ENCODE results near the gene RNF217. TPM values are rescaled to one million over a fixed set of nuclear protein-coding genes. Genes with fewer than 3 reads are reported as not detected.
A peak's percentile ranks its signal among the peaks of the same experiment; 100 is the strongest.

Gene RNF217
- total RNA-seq, 1 experiment from 2014 or later: 12.2 TPM

DNA sequence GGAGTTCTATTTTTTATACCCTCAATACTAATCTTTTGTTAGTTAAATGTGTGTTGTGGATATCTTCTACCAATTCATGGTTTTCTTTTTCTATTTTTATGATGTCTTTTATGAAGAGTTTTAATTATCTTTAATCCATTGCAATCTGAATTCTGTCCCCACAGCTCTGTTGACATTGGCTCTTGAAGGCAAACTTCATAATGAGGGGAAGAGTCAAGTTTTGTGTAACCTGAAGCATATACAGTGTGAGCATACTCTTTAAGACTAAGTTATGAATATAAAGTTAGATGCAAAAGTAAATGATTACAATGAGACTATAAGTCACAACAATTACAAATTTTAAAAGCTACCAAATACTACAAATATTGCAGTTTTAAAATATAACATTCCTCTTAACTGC, 34.2 kb downstream of the RNF217 start:
- ChIA-PET POLR2A (no interaction called here), CTCF (no interaction called here)
- DNase-seq (ENCODE audit: low spot score): no peak
- Mint-ChIP-seq H3K9me3 (no peaks in the 10 kb centered on the region), H3K36me3 (no peaks in the 10 kb centered on the region), H3K27me3 (ENCODE audit: low read depth) (no peaks in the 10 kb centered on the region), H3K4me1 (peaks cover 24% of the 10 kb centered on the region), H3K27ac (no peak overlapping the region), H3K4me3 (no peak overlapping the region)
- TF ChIP-seq JUN (CRISPR knock-in tag; IDR thresholded peaks at IDR 0.05): no peak
- no peak for ATAC-seq

DNA sequence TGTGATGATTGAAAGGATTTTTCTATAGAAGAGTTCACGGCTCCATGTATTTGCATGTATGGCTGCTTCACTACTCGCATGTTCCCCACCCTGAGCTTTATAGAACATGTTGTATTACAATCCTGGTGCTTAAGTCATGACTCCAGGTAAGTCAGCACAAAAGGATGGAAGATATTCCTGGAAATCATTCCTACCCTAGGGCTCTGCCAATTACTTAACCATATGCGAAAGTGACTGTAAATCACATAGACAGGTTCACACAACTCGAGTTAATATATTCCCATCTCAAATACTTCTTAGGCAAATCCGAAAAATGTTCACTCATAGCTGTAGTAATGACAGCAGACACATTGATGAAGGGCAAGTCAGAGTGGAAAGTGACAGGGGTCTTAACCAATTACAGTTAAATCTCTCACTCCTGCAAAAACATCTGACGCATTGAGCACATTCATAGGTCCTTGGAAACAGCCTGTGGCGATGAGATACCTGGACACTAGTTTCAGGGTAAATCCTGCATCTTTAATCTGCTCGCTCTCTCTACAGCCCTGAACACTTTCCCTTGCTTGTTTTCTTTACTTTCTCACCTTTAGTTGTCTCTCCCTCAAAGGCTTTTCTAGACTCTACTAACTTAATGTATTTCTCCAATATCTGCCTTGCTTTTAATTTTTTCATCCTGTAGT, 35.1 kb downstream of the RNF217 start:
- Mint-ChIP-seq H3K4me1 (peaks cover 24% of the 10 kb centered on the region), H3K27me3 (ENCODE audit: low read depth) (no peaks in the 10 kb centered on the region), H3K4me3 (no peak overlapping the region), H3K9me3 (no peaks in the 10 kb centered on the region), H3K36me3 (no peaks in the 10 kb centered on the region), H3K27ac (no peak overlapping the region)
- TF ChIP-seq JAZF1 (CRISPR knock-in tag; IDR thresholded peaks at IDR 0.05) (no peak), ZBTB21 (CRISPR knock-in tag; IDR thresholded peaks at IDR 0.05; ENCODE audit: borderline replicate concordance) (no peak), EMX1 (CRISPR knock-in tag; IDR thresholded peaks at IDR 0.05) (no peak), ESRRA (CRISPR knock-in tag; IDR thresholded peaks at IDR 0.05; ENCODE audit: borderline replicate concordance) (no peak), NFATC4 (CRISPR knock-in tag; IDR thresholded peaks at IDR 0.05) (no peak), CREM (CRISPR knock-in tag; IDR thresholded peaks at IDR 0.05) (no peak), IRF2 (CRISPR knock-in tag; IDR thresholded peaks at IDR 0.05; ENCODE audit: borderline replicate concordance, low read depth) (no peak), CDX4 (CRISPR knock-in tag; IDR thresholded peaks at IDR 0.05; ENCODE audit: borderline replicate concordance) (no peak)
- TF ChIP-seq, protein P1, sequence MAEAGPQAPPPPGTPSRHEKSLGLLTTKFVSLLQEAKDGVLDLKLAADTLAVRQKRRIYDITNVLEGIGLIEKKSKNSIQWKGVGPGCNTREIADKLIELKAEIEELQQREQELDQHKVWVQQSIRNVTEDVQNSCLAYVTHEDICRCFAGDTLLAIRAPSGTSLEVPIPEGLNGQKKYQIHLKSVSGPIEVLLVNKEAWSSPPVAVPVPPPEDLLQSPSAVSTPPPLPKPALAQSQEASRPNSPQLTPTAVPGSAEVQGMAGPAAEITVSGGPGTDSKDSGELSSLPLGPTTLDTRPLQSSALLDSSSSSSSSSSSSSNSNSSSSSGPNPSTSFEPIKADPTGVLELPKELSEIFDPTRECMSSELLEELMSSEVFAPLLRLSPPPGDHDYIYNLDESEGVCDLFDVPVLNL (CRISPR knock-in tag; IDR thresholded peaks at IDR 0.05; ENCODE audit: borderline replicate concordance, low read depth): no peak
- TF ChIP-seq, protein P2, sequence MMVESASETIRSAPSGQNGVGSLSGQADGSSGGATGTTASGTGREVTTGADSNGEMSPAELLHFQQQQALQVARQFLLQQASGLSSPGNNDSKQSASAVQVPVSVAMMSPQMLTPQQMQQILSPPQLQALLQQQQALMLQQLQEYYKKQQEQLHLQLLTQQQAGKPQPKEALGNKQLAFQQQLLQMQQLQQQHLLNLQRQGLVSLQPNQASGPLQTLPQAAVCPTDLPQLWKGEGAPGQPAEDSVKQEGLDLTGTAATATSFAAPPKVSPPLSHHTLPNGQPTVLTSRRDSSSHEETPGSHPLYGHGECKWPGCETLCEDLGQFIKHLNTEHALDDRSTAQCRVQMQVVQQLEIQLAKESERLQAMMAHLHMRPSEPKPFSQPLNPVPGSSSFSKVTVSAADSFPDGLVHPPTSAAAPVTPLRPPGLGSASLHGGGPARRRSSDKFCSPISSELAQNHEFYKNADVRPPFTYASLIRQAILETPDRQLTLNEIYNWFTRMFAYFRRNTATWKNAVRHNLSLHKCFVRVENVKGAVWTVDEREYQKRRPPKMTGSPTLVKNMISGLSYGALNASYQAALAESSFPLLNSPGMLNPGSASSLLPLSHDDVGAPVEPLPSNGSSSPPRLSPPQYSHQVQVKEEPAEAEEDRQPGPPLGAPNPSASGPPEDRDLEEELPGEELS (CRISPR knock-in tag; IDR thresholded peaks at IDR 0.05): no peak
- TF ChIP-seq, protein P3, sequence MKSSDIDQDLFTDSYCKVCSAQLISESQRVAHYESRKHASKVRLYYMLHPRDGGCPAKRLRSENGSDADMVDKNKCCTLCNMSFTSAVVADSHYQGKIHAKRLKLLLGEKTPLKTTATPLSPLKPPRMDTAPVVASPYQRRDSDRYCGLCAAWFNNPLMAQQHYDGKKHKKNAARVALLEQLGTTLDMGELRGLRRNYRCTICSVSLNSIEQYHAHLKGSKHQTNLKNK (CRISPR knock-in tag; IDR thresholded peaks at IDR 0.05): no peak
- POLR2A ChIA-PET: no interaction called here
- DNase-seq (ENCODE audit: low spot score): no peak
- ATAC-seq: no peak
- CTCF ChIA-PET: no interaction called here

DNA sequence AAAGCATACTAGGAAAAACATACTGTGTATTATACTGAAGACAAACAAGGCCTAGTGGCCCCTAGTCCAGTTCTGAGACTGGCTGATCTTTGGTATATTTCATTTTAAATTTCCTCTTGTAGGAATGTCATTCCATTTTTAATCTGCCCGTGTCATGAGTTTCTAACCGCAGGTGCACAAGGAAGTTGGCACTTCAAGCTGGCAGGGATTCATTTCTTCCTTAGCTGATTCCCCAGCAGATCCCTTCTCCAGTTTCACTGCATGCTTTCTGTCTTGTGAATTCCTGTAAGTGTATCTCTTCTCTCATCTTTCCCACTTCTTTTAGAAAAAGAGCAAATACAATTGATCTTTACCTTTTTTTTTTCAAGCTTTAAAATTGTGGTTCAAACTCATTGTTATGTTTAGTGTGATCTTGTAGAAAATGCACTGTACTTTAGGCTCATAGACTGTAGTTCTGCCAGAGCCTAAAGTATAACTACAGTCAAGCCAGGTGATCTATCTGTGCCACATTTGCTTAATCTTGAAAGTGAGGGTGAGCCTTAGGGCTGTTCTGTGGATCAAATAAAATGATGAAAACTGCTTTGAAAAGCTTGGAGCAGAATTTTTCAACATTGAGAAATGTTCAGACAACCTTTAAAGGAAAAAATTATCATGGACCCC, 37.0 kb downstream of the RNF217 start:
- H3K9me3 Mint-ChIP-seq: no peaks in the 10 kb centered on the region
- no peaks in the 10 kb centered on the region for H3K36me3 Mint-ChIP-seq
- POLR2A ChIA-PET: no interaction called here
- no peak for ATAC-seq
- TF ChIP-seq SP1 (CRISPR knock-in tag; conservative IDR thresholded peaks at IDR 0.05) (no peak), ELF4 (CRISPR knock-in tag; IDR thresholded peaks at IDR 0.05; ENCODE audit: low read depth) (no peak), CDX4 (CRISPR knock-in tag; IDR thresholded peaks at IDR 0.05; ENCODE audit: borderline replicate concordance) (no peak), GABPB1 (CRISPR knock-in tag; IDR thresholded peaks at IDR 0.05) (no peak), NFATC4 (CRISPR knock-in tag; IDR thresholded peaks at IDR 0.05) (no peak), NFYB (CRISPR knock-in tag; conservative IDR thresholded peaks at IDR 0.05; ENCODE audit: low read depth) (no peak), ZNF416 (CRISPR knock-in tag; IDR thresholded peaks at IDR 0.05) (no peak), STAT6 (CRISPR knock-in tag; conservative IDR thresholded peaks at IDR 0.05; ENCODE audit: low read depth) (no peak)
- H3K4me3 Mint-ChIP-seq: no peak overlapping the region
- no peaks in the 10 kb centered on the region for H3K27me3 Mint-ChIP-seq (ENCODE audit: low read depth)
- no peak for DNase-seq (ENCODE audit: low spot score)
- CTCF ChIA-PET: no interaction called here
- peaks cover 18% of the 10 kb centered on the region for H3K4me1 Mint-ChIP-seq
- peak overlapping the region; percentile 13 for H3K27ac Mint-ChIP-seq

Data from WTC11 (cell line).